CD8-positive, alpha-beta memory T cell (primary cell): ENCODE results near the gene DNAH10. TPM values are rescaled to one million over a fixed set of nuclear protein-coding genes. Genes with fewer than 3 reads are reported as not detected.

Experiments
- CTCF ChIA-PET: fragments of 350-600 bp; sonication (Branson Sonifier 250); formaldehyde crosslinking; loops from one replicate; lab custom pipeline; 2021; ENCODE audit warnings: antibody characterized with exemption; lab: Charles Lee
- POLR2A ChIA-PET: fragments of 350-600 bp; sonication (Branson Sonifier 250); formaldehyde crosslinking; loops from one replicate; lab custom pipeline; 2021; ENCODE audit warnings: antibody characterized with exemption; lab: Charles Lee
- DNase-seq, 5 donors: peaks; one replicate each; pipeline versions ENCODE4 v3.0.0 to v3.0.0-alpha.2; 2020 to 2022; ENCODE audit warnings: mixed read lengths in 1 of 5
- H3K27ac ChIP-seq: one replicate; pipeline ENCODE4 v1.7.0; 2013; ENCODE audit warnings: low read depth, mild to moderate bottlenecking, low read length, moderate library complexity
- H3K27me3 ChIP-seq: 2 replicates; pipeline ENCODE4 v1.7.0; 2013; ENCODE audit warnings: low read length, mild to moderate bottlenecking; ENCODE audit not compliant: insufficient read depth, poor library complexity, severe bottlenecking
- H3K36me3 ChIP-seq: 2 replicates; pipeline ENCODE4 v1.7.0; 2013; ENCODE audit warnings: mild to moderate bottlenecking, low read length, moderate library complexity; ENCODE audit not compliant: insufficient read depth
- H3K4me1 ChIP-seq: 2 replicates; pipeline ENCODE4 v1.7.0; 2013; ENCODE audit warnings: mild to moderate bottlenecking, low read length, moderate library complexity; ENCODE audit not compliant: insufficient read depth
- H3K4me3 ChIP-seq: 2 replicates; pipeline ENCODE4 v1.7.0; 2013; ENCODE audit warnings: mild to moderate bottlenecking, low read length
- H3K9me3 ChIP-seq: 2 replicates; pipeline ENCODE4 v1.7.0; 2013; ENCODE audit warnings: mild to moderate bottlenecking, low read length
- H3K27ac Mint-ChIP-seq, 8 donors: one replicate each; pipeline ENCODE4 v1.8.0; 2020 to 2021; ENCODE audit warnings: mixed read lengths in 8 of 8, mild to moderate bottlenecking in 6 of 8, inconsistent platforms in 3 of 8, moderate library complexity in 3 of 8
- H3K27me3 Mint-ChIP-seq, 2 donors: one replicate each; pipeline ENCODE4 v1.8.0; 2020 to 2021; ENCODE audit warnings: mixed read lengths in 2 of 2, mild to moderate bottlenecking in 1 of 2, moderate library complexity in 1 of 2
- H3K36me3 Mint-ChIP-seq, 3 donors: one replicate each; pipeline ENCODE4 v1.8.0; 2020 to 2021; ENCODE audit warnings: mixed read lengths in 3 of 3, inconsistent platforms in 1 of 3, mild to moderate bottlenecking in 1 of 3
- H3K4me1 Mint-ChIP-seq, 3 donors: one replicate each; pipeline ENCODE4 v1.8.0; 2020 to 2021; ENCODE audit warnings: mixed read lengths in 3 of 3, inconsistent platforms in 1 of 3, mild to moderate bottlenecking in 1 of 3
- H3K4me3 Mint-ChIP-seq, 7 donors: one replicate each; pipeline ENCODE4 v1.8.0; 2020 to 2021; ENCODE audit warnings: mixed read lengths in 7 of 7, mild to moderate bottlenecking in 6 of 7, moderate library complexity in 4 of 7, inconsistent platforms in 2 of 7
- H3K9me3 Mint-ChIP-seq, 5 donors: one replicate each; pipeline ENCODE4 v1.8.0; 2020 to 2022; ENCODE audit warnings: mixed read lengths in 5 of 5, mild to moderate bottlenecking in 3 of 5, moderate library complexity in 2 of 5, inconsistent platforms in 1 of 5
- polyA plus RNA-seq: library from polyadenylated mRNA; unstranded; fragments of 300-500 nt; fragmentation: Illumina TruSeq; gene quantifications from one replicate; pipeline ENCODE4 v1.2.3, GENCODE V29; 2021
- total RNA-seq, 2 experiments: library from RNA; stranded (reverse); gene quantifications; one replicate each; pipeline ENCODE4 v1.2.3, GENCODE V29; 2021

The DNAH10 gene
- total and polyA plus RNA-seq, 3 experiments from 2014 or later = 0.09 to 0.13 TPM; not detected in 1

DNA sequence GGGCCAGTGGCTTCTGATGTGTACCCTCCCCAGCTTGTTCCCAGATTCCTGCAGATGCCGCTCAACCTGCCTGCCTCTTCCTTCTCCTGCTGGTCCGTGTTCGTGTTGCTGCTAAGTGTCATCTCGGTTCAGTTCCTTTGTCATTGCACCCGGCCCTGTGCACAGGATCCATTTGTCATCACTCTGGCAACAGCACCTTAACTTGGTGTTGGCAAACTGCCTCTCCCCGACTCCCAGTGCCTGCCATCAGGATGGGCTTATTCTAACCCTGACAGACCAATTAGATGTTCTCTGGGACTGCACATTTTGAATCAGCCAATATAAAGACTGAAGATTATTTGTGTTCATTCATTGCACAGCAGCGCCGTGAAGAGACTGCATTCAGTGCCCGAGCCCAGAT is 137.3 kb downstream of the DNAH10 start:
- Mint-ChIP-seq H3K36me3 (no peaks in the 10 kb centered on the region), H3K27ac (no peak overlapping the region), H3K27me3 (peaks cover 1 to 37% of the 10 kb centered on the region in 2 donors), H3K4me1 (no peaks in the 10 kb centered on the region), H3K4me3 (no peak overlapping the region), H3K9me3 (no peaks in the 10 kb centered on the region)
- DNase-seq = no peak
- no peak overlapping the region for H3K27ac ChIP-seq
- H3K4me1 ChIP-seq = no peaks in the 10 kb centered on the region
- no peaks in the 10 kb centered on the region for H3K9me3 ChIP-seq
- H3K4me3 ChIP-seq = no peak overlapping the region
- no peaks in the 10 kb centered on the region for H3K36me3 ChIP-seq
- H3K27me3 ChIP-seq = no peaks in the 10 kb centered on the region
- ChIA-PET CTCF (no interaction called here), POLR2A (interaction anchor here (0.6 kb wide), 1 partner anchor 54 kb away, joined by 3 read pairs; no protein-coding TSS in a partner anchor)

DNA sequence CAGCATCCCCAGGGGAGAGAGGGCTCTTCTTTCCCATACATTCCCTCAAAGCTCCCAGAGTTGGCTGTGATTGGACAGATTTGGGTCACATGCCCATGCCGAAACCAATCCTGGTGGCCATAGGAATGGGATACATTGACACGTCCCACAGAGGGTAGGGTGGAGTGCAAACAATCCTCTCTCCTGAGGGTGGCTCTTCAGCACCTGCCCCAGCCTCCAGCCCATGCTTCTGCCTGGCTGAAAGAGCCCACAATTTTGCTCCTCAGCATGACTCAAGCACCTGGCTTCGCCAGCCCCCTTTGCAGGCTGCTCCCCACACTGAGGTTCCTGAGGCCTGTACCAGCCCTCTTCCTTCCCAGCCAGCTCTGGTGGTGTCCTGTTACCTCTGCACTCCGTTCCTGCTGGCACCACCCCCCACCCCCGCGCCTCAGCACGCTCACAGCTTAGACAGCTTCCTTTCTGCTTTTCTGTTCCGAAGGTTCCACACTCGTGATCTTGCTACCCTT is 138.8 kb downstream of the DNAH10 start:
- no peaks in the 10 kb centered on the region for H3K27me3 ChIP-seq
- H3K4me1 ChIP-seq = no peaks in the 10 kb centered on the region
- no peaks in the 10 kb centered on the region for H3K9me3 ChIP-seq
- Mint-ChIP-seq H3K4me1 (peaks cover 3 to 6% (median 5%) of the 10 kb centered on the region in 3 donors), H3K4me3 (no peak overlapping the region), H3K9me3 (no peaks in the 10 kb centered on the region), H3K27ac (peak overlapping the region in 1 of 8 donors; percentile 65), H3K36me3 (no peaks in the 10 kb centered on the region), H3K27me3 (peaks cover 3 to 42% of the 10 kb centered on the region in 2 donors)
- no peak overlapping the region for H3K27ac ChIP-seq
- H3K36me3 ChIP-seq = no peaks in the 10 kb centered on the region
- POLR2A ChIA-PET = no interaction called here
- no peak overlapping the region for H3K4me3 ChIP-seq
- CTCF ChIA-PET = interaction anchor here (1.0 kb wide), 1 partner anchor 83 kb away, joined by 4 read pairs; no protein-coding TSS in a partner anchor
- DNase-seq = no peak

DNA sequence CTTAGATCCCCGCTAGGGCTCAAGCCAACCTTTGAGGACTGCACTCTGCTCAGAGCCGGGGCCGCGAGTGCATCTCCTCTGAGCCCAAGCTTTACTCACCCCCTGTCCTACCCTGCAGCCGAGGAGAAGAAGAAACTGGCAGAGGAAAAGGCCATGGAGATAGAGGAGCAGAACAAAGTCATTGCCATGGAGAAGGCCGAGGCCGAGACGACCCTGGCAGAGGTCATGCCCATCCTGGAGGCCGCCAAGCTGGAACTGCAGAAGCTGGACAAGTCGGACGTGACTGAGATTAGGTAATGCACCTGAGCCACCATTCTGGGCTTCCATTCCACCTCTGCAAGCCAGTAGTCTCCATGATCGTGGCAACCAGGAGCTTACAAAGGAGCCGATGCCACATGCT is 140.7 kb downstream of the DNAH10 start:
- CTCF ChIA-PET = interaction anchor here (5.3 kb wide), 1 partner anchor 81 kb away, joined by 88 read pairs; no protein-coding TSS in a partner anchor
- H3K9me3 ChIP-seq = no peaks in the 10 kb centered on the region
- Mint-ChIP-seq H3K27ac (no peak overlapping the region), H3K4me1 (peaks cover 3 to 6% (median 5%) of the 10 kb centered on the region in 3 donors), H3K27me3 (peaks cover 3 to 39% of the 10 kb centered on the region in 2 donors), H3K36me3 (no peaks in the 10 kb centered on the region), H3K4me3 (no peak overlapping the region), H3K9me3 (no peaks in the 10 kb centered on the region)
- H3K4me3 ChIP-seq = no peak overlapping the region
- no peaks in the 10 kb centered on the region for H3K27me3 ChIP-seq
- POLR2A ChIA-PET = no interaction called here
- H3K27ac ChIP-seq = no peak overlapping the region
- no peak for DNase-seq
- no peaks in the 10 kb centered on the region for H3K36me3 ChIP-seq
- no peaks in the 10 kb centered on the region for H3K4me1 ChIP-seq

DNA sequence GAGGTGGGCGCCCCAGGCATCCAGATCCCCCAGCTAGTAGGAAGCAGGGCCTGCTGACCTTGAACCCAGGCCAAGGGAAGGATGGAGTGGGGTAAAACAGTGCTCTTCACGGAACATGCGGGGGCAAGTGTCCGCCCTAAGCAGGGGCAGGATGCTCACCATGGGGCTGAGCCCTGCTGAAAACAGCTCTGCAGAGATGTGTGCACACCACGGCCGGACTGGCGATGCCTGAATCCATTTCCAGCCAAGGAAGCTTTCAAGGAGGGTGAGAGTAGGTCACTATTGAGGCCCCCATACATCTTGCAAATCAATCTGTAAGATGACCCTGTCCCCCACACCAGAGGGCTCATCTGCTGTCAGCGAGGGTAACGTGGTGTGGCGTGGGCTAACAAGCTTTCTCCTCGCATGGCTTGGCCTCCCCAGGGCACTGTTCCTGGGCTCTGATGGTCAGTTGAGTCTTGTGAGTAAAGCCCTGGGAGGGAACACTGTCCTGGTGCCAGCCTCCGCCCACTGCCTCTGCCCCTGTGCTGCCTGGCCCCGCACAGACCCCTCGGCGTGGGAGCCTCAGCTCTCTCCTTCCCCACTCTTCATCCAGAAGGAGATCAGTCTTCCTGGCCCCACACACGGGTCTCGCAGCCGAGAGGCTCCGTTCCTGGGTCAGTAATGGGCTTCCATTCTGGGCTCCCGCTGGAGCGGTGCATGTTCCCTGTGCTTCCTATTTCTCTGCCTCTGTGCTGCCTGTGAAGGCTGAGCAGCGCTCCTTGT is 141.4 kb downstream of the DNAH10 start:
- CTCF ChIA-PET = interaction anchor here (1.5 to 5.3 kb wide), 3 partner anchors 11 to 80 kb away, joined by 3 to 88 read pairs (median 12); no protein-coding TSS in a partner anchor
- no peak overlapping the region for H3K27ac ChIP-seq
- Mint-ChIP-seq H3K27me3 (peaks cover 4 to 39% of the 10 kb centered on the region in 2 donors), H3K4me1 (peaks cover 3 to 6% (median 5%) of the 10 kb centered on the region in 3 donors), H3K9me3 (no peaks in the 10 kb centered on the region), H3K36me3 (no peaks in the 10 kb centered on the region), H3K27ac (no peak overlapping the region), H3K4me3 (no peak overlapping the region)
- H3K9me3 ChIP-seq = no peaks in the 10 kb centered on the region
- POLR2A ChIA-PET = no interaction called here
- no peak for DNase-seq
- H3K27me3 ChIP-seq = no peaks in the 10 kb centered on the region
- no peak overlapping the region for H3K4me3 ChIP-seq
- H3K4me1 ChIP-seq = no peaks in the 10 kb centered on the region
- no peaks in the 10 kb centered on the region for H3K36me3 ChIP-seq

DNA sequence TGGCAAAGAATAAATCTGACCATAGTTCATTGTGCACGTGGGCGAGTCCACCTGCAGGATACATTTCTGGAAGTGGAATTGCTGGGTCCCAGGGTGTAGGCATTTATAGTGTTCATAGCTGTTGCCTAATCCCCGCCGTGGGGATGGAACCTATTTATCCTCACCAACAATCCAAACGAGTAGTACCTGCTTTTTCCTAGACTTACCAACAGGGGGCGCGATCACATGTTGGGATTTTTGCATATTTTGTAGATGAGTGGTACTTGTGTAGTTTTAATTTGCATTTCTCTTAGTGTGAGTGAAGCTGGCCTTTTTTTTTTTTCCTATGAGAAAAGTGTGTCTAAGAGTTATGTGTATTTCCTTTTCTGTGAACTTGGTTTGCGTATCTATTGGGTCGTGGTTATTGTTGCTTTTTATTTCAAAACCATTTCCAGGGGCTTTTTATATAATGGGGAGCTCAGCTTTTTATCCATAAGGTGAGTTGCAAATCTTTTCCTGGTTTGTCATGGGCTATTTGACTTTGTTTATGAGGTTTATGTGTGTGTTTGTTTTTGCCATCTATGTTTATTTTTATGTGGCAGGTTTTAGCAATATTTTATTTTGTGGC is 143.3 kb downstream of the DNAH10 start:
- no peaks in the 10 kb centered on the region for H3K36me3 Mint-ChIP-seq
- Histone ChIP-seq H3K4me3 (no peak overlapping the region), H3K9me3 (no peaks in the 10 kb centered on the region), H3K36me3 (no peaks in the 10 kb centered on the region), H3K27ac (no peak overlapping the region), H3K27me3 (no peaks in the 10 kb centered on the region), H3K4me1 (no peaks in the 10 kb centered on the region)
- no peak overlapping the region for H3K4me3 Mint-ChIP-seq
- ChIA-PET POLR2A (no interaction called here), CTCF (interaction anchor here (0.8 to 5.3 kb wide), 13 partner anchors 10 to 856 kb away, joined by 3 to 88 read pairs (median 5); no protein-coding TSS in a partner anchor)
- no peaks in the 10 kb centered on the region for H3K9me3 Mint-ChIP-seq
- H3K27me3 Mint-ChIP-seq = peaks cover 3 to 31% of the 10 kb centered on the region in 2 donors
- DNase-seq = peak; percentile 44 to 71 (median 54)
- peak overlapping the region in 2 of 8 donors; percentile 3 to 4 for H3K27ac Mint-ChIP-seq
- H3K4me1 Mint-ChIP-seq = peaks cover 4 to 9% (median 7%) of the 10 kb centered on the region in 3 donors

DNA sequence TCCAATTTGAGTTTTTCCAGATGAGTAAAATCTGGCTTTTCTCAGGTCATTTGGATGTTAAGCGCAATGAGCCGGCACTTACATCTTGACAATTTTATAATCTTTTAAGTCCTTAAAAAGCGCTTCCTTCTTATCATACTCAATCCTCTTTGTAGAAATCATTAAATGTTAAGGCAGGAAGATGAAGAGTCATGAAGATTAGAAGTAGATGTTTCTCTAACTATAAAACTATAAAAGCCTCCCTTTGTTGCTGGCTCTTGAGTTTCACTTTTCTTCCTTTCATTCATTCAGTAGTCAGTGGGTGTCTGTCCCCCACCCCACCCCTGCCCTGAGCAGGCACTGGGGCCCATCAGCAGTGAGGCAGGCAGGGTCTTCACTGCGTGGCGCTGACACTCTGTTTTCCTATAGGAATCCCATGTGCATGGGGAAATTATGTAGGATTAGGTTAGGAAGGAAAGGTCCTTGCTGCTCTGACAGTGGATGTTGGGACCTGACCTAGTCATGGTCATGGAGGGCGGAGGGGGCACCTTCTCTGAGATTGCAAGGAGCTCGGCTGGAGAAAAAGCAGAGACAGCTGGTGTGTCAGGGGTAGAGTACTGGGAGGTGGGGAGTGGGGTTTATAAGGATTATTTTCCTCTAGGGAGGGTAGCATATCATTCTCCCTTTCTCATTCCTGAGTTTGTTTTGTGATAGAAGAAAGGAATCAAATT is 144.8 kb downstream of the DNAH10 start:
- ChIA-PET POLR2A (no interaction called here), CTCF (interaction anchor here (1.3 to 5.3 kb wide), 5 partner anchors 17 to 88 kb away, joined by 3 to 88 read pairs (median 7); no protein-coding TSS in a partner anchor)
- Mint-ChIP-seq H3K36me3 (no peaks in the 10 kb centered on the region), H3K27me3 (peaks cover 3 to 21% of the 10 kb centered on the region in 2 donors), H3K27ac (peak overlapping the region in 2 of 8 donors; percentile 44 to 73), H3K4me3 (no peak overlapping the region), H3K4me1 (peaks cover 11 to 16% (median 11%) of the 10 kb centered on the region in 3 donors), H3K9me3 (no peaks in the 10 kb centered on the region)
- no peaks in the 10 kb centered on the region for H3K36me3 ChIP-seq
- no peak for DNase-seq
- no peaks in the 10 kb centered on the region for H3K27me3 ChIP-seq
- no peak overlapping the region for H3K4me3 ChIP-seq
- no peak overlapping the region for H3K27ac ChIP-seq
- no peaks in the 10 kb centered on the region for H3K4me1 ChIP-seq
- no peaks in the 10 kb centered on the region for H3K9me3 ChIP-seq

DNA sequence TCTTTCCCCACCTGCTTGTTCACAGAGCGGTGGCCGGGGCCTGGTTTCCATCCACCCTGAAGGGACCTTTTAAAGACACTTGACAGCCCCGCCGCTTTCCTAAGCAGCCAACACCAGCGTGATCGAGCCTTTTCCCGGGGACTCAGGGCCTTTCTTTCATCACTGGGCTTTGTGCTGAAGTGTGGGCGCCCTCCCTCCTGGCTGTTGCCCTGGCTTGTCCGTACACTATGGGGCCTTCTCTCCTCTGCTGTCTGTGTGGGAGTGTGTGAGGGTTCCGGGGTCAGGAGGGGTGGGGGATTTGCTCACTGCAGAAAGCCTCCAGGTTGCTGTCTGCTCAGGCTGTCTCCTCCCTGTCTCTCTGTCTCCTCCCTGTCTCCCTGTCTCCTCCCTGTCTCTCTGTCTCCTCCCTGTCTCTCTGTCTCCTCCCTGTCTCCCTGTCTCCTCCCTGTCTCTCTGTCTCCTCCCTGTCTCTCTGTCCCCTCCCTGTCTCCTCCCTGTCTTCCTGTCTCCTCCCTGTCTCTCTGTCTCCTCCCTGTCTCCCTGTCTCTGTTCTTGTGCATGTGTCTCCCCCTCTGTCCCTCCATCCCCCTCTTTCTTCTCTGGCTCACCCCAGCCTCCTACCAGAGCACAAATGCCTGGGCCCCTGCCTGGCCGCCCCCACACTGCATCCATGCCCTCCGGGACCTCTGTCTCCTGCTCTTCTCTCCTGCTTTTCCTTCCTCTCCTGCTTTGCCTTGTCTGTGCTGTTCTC is 145.8 kb downstream of the DNAH10 start:
- no peaks in the 10 kb centered on the region for H3K36me3 ChIP-seq
- no peak overlapping the region for H3K4me3 ChIP-seq
- peaks cover 3 to 14% of the 10 kb centered on the region in 2 donors for H3K27me3 Mint-ChIP-seq
- H3K9me3 ChIP-seq = no peaks in the 10 kb centered on the region
- H3K4me3 Mint-ChIP-seq = no peak overlapping the region
- H3K36me3 Mint-ChIP-seq = no peaks in the 10 kb centered on the region
- CTCF ChIA-PET = interaction anchor here (5.3 kb wide), 1 partner anchor 76 kb away, joined by 88 read pairs; no protein-coding TSS in a partner anchor
- no peak for DNase-seq
- peak overlapping the region in 4 of 8 donors; percentile 29 to 80 (median 58) for H3K27ac Mint-ChIP-seq
- H3K4me1 ChIP-seq = no peaks in the 10 kb centered on the region
- H3K27me3 ChIP-seq = no peaks in the 10 kb centered on the region
- H3K4me1 Mint-ChIP-seq = peaks cover 11 to 20% (median 13%) of the 10 kb centered on the region in 3 donors
- POLR2A ChIA-PET = no interaction called here
- H3K27ac ChIP-seq = no peak overlapping the region
- no peaks in the 10 kb centered on the region for H3K9me3 Mint-ChIP-seq
